GM18907 (cell line): ENCODE data around the gene PCDH8.

Experiments used
- ATAC-seq: cut with Tn5 transposase; IDR thresholded peaks from one replicate; pipeline ENCODE4 v1.9.1; 2021; ENCODE audit warnings: mild to moderate bottlenecking, moderate library complexity; ENCODE audit not compliant: unreplicated experiment

PCDH8 gene, protein sequence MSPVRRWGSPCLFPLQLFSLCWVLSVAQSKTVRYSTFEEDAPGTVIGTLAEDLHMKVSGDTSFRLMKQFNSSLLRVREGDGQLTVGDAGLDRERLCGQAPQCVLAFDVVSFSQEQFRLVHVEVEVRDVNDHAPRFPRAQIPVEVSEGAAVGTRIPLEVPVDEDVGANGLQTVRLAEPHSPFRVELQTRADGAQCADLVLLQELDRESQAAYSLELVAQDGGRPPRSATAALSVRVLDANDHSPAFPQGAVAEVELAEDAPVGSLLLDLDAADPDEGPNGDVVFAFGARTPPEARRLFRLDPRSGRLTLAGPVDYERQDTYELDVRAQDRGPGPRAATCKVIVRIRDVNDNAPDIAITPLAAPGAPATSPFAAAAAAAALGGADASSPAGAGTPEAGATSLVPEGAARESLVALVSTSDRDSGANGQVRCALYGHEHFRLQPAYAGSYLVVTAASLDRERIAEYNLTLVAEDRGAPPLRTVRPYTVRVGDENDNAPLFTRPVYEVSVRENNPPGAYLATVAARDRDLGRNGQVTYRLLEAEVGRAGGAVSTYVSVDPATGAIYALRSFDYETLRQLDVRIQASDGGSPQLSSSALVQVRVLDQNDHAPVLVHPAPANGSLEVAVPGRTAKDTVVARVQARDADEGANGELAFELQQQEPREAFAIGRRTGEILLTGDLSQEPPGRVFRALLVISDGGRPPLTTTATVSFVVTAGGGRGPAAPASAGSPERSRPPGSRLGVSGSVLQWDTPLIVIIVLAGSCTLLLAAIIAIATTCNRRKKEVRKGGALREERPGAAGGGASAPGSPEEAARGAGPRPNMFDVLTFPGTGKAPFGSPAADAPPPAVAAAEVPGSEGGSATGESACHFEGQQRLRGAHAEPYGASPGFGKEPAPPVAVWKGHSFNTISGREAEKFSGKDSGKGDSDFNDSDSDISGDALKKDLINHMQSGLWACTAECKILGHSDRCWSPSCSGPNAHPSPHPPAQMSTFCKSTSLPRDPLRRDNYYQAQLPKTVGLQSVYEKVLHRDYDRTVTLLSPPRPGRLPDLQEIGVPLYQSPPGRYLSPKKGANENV

GRCh38 chr13:52848455-52849195, at the start of gene PCDH8:
TSS of gene PCDH8 (minus strand) at chr13:52848640. CDS start at chr13:52848436, 204 bp downstream.
- no peak for ATAC-seq

DNA sequence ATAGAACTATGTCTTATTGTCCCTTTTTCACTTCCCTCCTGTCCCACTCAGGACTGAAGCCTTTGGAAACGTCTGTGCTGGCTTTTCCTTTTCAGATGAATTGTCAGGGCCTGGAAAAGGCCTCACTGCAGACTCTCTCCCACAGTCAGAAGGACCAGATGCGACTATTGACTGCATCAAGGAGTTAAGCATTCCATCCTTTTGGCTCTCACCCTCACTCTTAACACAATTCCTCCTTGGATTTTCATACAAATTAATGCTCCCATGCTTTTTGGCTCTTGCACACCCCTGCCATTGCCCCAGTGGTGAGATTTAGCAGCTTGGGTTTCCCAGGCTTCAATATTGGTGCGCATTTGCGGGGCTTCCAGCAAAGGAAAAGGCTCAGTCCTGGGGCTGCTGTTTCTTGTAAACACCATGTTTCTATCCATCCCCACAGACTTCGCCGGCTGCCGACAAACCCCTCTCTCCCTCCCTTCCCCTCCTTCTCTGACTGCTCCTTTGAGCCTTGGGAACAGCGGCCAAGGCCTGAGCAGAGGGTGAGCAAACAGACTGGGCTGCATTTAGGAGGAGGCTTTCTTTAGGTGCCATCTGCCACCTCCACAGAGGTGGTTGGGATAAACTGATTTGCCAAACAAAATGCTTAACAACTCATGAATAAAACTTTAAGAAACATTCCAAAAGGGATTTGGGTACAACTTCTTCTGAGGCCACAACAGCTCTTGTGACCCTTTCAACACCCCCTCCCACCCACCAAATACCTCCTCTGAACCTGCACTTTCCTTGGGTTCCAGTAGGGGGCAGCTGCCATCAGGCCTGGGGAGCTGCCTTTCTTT, 48.6 kb upstream of the PCDH8 start:
- ATAC-seq: no peak

GRCh38 chr13:52894413-52894812, 46.0 kb upstream of the PCDH8 start:
- no peak for ATAC-seq

- no peak for ATAC-seq
Measured at GRCh38 chr13:52892925-52893324, 44.5 kb upstream of the PCDH8 start.

- ATAC-seq: no peak
Measured at GRCh38 chr13:52891706-52892105, 43.3 kb upstream of the PCDH8 start.

DNA sequence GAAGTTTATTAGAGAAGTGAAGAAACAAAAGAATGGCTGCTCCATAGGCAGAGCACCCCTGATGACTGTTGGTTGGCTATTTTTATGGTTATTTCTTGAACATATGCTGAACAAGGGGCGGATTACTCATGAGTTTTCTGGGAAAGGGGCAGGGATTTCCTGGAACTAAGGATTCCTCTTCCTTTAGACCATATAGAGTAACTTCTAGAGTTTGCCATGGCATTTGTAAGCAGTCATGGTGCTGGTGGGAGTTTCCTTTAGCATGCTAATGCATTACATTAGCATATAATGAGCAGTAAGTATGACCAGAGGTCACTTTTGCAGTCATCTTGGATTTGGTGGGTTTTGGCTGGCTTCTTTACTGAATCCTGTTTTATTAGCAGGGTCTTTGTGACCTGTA, 38.7 kb upstream of the PCDH8 start:
- no peak for ATAC-seq

DNA sequence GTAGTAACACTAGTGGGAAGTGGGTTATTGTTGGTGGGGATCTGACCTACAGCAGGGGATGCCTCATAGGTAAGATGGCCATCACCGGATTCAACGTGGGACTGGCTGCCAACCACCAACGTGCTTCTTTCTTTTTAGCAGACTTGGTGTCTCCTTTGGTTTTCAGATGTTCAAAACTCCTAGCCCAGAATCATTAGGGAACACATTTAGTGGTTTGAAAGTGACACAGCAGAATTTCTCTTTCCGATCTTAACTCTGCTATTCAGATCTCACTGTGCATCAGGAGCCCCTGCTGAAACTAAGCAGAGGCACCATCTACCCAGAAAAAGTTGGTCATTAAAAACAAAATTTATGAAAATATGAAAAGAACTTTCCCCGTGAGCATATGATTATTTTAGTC, 36.7 kb upstream of the PCDH8 start:
- no peak for ATAC-seq

DNA sequence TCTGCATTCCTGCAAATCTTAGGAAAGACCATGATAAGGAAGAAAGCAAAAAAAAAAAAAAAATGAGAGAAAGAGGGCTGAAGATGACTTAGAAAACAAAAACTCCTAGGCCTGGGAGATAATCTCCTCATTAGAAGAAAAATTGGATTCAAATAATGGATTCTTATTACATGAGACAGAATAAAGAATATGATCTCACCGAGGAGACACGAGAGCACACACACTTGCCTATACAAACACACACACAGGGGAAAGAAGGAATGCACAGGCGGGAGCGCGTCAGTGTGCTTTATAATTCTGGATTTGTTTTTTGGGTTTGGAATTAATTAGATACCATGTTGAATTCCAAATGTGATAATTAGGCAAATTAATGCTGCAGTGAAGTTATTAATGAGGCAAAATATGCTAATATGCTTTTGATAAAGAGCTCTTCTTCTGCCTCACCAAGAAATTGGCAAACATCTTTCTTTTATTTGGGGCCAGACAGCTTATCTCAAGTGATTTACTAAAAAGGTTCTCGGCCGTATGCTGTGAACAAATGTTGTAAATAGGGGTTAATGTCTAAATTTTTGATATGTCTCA, 36.1 kb upstream of the PCDH8 start:
- no peak for ATAC-seq

- ATAC-seq: no peak
Measured at GRCh38 chr13:52882785-52883184, 34.3 kb upstream of the PCDH8 start.

DNA sequence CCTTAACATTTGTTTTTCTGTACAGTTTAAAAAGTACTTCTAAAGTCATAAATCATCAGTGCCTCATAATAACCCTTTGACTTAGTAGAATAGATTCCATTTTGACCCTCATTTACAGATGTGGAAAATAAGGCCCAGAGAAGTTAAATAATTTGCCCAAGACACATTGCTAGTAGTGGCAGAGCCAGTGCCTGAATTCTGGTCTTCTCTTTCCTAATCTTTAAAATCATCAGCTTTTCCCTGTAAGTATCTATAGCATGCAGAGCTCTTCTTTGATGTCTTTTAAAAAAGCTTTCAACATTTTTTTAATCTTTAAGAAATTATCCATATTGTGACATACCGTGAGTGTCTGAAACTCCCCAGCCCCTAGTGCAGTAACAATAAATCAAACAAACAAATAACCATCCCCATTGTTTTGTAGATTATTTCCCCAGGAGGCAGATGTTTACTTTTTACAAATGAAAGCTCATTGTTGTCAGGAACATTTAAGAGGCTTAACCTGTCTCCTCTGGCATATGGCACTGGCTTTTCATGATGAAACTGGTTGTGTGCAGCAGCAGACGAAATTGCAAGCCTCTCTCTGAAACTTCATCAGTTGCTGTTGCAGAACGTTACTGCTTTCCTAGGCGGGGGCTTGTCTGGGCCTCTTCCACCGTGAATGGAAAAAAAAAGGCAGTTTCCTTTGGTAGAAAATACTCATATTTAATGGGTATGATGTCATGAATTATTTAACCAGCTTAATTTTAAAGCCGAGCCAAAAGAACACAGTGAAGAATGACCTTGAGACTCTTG, 31.7 kb upstream of the PCDH8 start:
- ATAC-seq: no peak

- no peak for ATAC-seq
Measured at GRCh38 chr13:52878831-52879230, 30.4 kb upstream of the PCDH8 start.

- no peak for ATAC-seq
Measured at GRCh38 chr13:52870143-52870542, 21.7 kb upstream of the PCDH8 start.

DNA sequence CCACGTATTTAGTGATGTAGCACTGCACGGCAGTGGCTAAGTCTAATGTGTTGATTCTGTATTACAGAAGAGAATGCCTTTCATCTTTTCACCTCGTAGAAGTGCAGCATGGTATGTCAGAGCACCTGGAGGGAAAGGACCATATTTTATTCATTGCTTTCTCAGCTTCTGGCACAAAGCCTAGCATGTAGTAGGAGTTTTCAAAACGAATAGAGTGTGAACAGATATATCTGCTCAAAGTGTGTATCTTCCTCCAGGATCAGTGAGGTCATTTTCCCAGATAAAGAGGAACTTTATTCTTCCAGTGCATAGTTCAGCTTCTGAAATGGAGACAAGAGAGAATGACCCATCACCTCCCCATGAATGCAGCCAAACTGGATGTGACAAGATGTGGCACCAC, 21.2 kb upstream of the PCDH8 start:
- no peak for ATAC-seq

DNA sequence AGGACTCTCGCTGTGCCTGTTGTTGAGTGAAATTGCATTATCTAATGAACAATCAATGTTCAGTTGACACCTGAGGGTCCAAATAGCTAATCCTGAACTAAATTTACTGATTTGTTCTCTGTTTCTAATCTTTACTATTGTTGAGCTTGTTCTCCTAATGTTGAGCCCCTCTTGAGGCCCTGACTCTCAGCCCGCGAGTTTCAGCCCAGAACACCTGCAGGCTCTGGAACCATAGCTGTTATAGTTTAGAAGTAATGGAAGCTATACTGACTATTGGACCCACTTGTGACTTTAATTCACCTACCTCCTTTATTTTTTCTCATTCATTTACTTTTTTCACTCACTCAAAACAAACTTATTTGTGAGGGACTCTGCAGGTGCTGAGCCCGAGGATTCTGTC, 20.6 kb upstream of the PCDH8 start:
- no peak for ATAC-seq

- no peak for ATAC-seq
Measured at GRCh38 chr13:52868190-52868589, 19.8 kb upstream of the PCDH8 start.

GRCh38 chr13:52864941-52865340, 16.5 kb upstream of the PCDH8 start:
- ATAC-seq: no peak

DNA sequence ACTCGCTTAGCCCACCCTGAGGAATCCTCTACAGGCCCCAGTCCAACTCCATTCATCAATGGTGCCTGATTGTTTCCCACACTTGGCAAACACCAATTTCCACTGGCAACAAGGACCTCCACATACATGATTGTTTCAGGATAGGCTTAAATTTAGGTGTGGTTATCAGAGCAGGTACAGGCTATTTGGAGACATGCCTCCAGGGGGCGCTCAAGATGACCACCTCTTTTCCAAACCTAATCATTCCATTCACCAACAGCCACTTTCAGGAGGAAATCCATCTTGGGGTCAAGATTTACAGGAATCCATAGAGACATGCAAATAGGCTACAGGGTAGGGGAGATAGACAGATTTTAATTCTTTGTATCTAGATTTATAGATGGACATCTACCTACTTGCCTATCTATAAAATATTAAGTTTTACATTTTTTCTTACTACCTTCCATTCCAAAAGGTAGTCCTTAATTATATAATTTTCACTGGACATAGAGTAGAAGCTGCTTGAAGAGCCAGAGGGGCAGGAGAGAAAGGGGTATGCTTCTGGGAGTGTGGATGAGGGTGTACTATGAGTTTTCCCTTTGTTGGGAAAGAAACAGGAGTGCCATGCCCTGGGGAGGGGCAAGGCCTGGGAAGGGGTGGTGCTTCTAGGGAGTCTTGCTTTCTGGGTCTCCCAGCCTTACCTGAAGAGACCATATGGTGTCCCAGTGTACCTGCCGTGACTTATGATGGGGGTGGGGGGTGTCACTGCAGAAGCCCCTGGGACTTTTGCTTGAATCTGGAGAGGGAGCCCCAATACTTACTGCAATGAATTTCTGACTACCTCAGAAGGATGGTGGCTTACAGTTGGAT, 14.1 kb upstream of the PCDH8 start:
- no peak for ATAC-seq

DNA sequence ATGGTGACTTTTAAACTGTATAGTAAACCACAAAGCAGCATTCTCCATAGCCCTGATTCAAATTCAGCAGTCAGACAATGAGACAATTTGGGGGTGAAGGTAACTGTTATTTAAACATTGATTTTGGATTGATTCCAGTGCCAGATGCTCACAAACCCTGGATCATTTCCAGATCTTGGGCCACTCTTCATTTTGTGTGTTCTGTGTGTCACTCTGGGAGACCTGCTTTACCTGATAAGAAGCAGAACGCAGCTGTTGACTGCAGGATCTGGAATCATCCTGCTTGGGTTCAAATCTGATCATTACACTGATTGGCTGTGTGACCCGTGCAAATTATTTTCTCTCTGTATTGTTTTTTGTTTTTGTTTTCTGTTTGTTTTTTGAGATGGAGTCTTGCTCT, 4.0 kb upstream of the PCDH8 start:
- ATAC-seq: no peak
